Measurements from ENCODE around the gene ABCA2.

ABCA2 gene

GRCh38 chr9:136974817-136975535 is 53.1 kb downstream of the ABCA2 start:
- no peak for TF ChIP-seq OSR1 (CRISPR knock-in tag; IDR thresholded peaks at IDR 0.05)
- no peak for TF ChIP-seq CSDC2 (CRISPR knock-in tag; IDR thresholded peaks at IDR 0.05)
- TF ChIP-seq ZFP3 (CRISPR knock-in tag; IDR thresholded peaks at IDR 0.05) = no peak
- no peak for TF ChIP-seq CSRNP3 (CRISPR knock-in tag; IDR thresholded peaks at IDR 0.05)
- no peak for TF ChIP-seq BACH2 (CRISPR knock-in tag; IDR thresholded peaks at IDR 0.05; ENCODE audit: borderline replicate concordance)
- no peak for TF ChIP-seq PPARA (CRISPR knock-in tag; IDR thresholded peaks at IDR 0.05; ENCODE audit: borderline replicate concordance)
- ATAC-seq = no peak

- TF ChIP-seq SNAI2 (CRISPR knock-in tag; IDR thresholded peaks at IDR 0.05) = no peak
- TF ChIP-seq ESRRG (CRISPR knock-in tag; IDR thresholded peaks at IDR 0.05) = no peak
- no peak for TF ChIP-seq CSDC2 (CRISPR knock-in tag; IDR thresholded peaks at IDR 0.05)
- no peak for TF ChIP-seq OSR1 (CRISPR knock-in tag; IDR thresholded peaks at IDR 0.05)
- TF ChIP-seq ZFP30 (CRISPR knock-in tag; IDR thresholded peaks at IDR 0.05) = no peak
- no peak for TF ChIP-seq POU6F1 (CRISPR knock-in tag; IDR thresholded peaks at IDR 0.05; ENCODE audit: borderline replicate concordance, low read depth)
- no peak for TF ChIP-seq PPARA (CRISPR knock-in tag; IDR thresholded peaks at IDR 0.05; ENCODE audit: borderline replicate concordance)
- TF ChIP-seq ZNF70 (CRISPR knock-in tag; IDR thresholded peaks at IDR 0.05) = no peak
- no peak for TF ChIP-seq ZNF565 (CRISPR knock-in tag; conservative IDR thresholded peaks at IDR 0.05; ENCODE audit: low read depth)
- TF ChIP-seq ZNF8 (CRISPR knock-in tag; IDR thresholded peaks at IDR 0.05) = no peak
- no peak for TF ChIP-seq CREB5 (CRISPR knock-in tag; IDR thresholded peaks at IDR 0.05; ENCODE audit: low read depth)
- TF ChIP-seq PATZ1 (CRISPR knock-in tag; IDR thresholded peaks at IDR 0.05; ENCODE audit: borderline replicate concordance) = no peak
- no peak for TF ChIP-seq BACH2 (CRISPR knock-in tag; IDR thresholded peaks at IDR 0.05; ENCODE audit: borderline replicate concordance)
- no peak for TF ChIP-seq ARNTL (CRISPR knock-in tag; IDR thresholded peaks at IDR 0.05; ENCODE audit: borderline replicate concordance, low read depth)
- ATAC-seq = no peak
These were observed 54.1 kb downstream of the ABCA2 start for GRCh38 chr9:136973618-136974617.

GRCh38 chr9:136972743-136973142 is 55.3 kb downstream of the ABCA2 start:
- ATAC-seq = no peak
- no peak for TF ChIP-seq RARB (CRISPR knock-in tag; IDR thresholded peaks at IDR 0.05)
- no peak for TF ChIP-seq PATZ1 (CRISPR knock-in tag; IDR thresholded peaks at IDR 0.05; ENCODE audit: borderline replicate concordance)
- TF ChIP-seq TCF4 (CRISPR knock-in tag; IDR thresholded peaks at IDR 0.05; ENCODE audit: borderline replicate concordance) = no peak
- TF ChIP-seq CSDC2 (CRISPR knock-in tag; IDR thresholded peaks at IDR 0.05) = no peak
- TF ChIP-seq CSRNP3 (CRISPR knock-in tag; IDR thresholded peaks at IDR 0.05) = no peak
- TF ChIP-seq PPARA (CRISPR knock-in tag; IDR thresholded peaks at IDR 0.05; ENCODE audit: borderline replicate concordance) = no peak
- no peak for TF ChIP-seq ZFP3 (CRISPR knock-in tag; IDR thresholded peaks at IDR 0.05)
- no peak for TF ChIP-seq ZC3H10 (CRISPR knock-in tag; IDR thresholded peaks at IDR 0.05)
- no peak for TF ChIP-seq ISL1 (CRISPR knock-in tag; IDR thresholded peaks at IDR 0.05)
- TF ChIP-seq ZNF8 (CRISPR knock-in tag; IDR thresholded peaks at IDR 0.05) = no peak
- no peak for TF ChIP-seq ZFP30 (CRISPR knock-in tag; IDR thresholded peaks at IDR 0.05)
- no peak for TF ChIP-seq ESRRG (CRISPR knock-in tag; IDR thresholded peaks at IDR 0.05)
- no peak for TF ChIP-seq GLIS3 (CRISPR knock-in tag; IDR thresholded peaks at IDR 0.05)
- no peak for TF ChIP-seq TSHZ2 (CRISPR knock-in tag; IDR thresholded peaks at IDR 0.05)
- no peak for TF ChIP-seq TOX (CRISPR knock-in tag; IDR thresholded peaks at IDR 0.05; ENCODE audit: borderline replicate concordance)

All from SK-N-SH treated with all-trans-retinoic acid at 6 μM for 48 hours (cell line).